ENCODE results near the gene NMT1. TPM values are rescaled to one million over a fixed set of nuclear protein-coding genes. Genes with fewer than 3 reads are reported as not detected.
A peak's percentile ranks its signal among the peaks of the same experiment; 100 is the strongest.
"Not testable (repeated sequence)": the region's sequence is repeated elsewhere in the genome, so short reads cannot be mapped to it uniquely, and the experiment has no call there.

The NMT1 gene
- total RNA-seq, 1 experiment from 2014 or later, result 132 TPM

GRCh38 chr17:45051060-45051719 lies 9.9 kb upstream of the NMT1 start, which contains the start of gene DCAKD:
Gene DCAKD (minus strand): TSS chr17:45051632. CDS start chr17:45034885, 16,747 bp downstream.
- BruUV-seq (replicated peaks), result no TSS peak
- TF ChIP-seq EZH2 (IDR thresholded peaks at IDR 0.05; ENCODE audit: low read depth), result no peak
- TF ChIP-seq CTCF (conservative IDR thresholded peaks at IDR 0.05), result no peak
- H3K9me2 ChIP-seq (ENCODE audit: insufficient read depth), result no peaks in the 10 kb centered on the region
- H3K4me1 ChIP-seq (replicated peaks; ENCODE audit: insufficient read depth), result peaks cover 26% of the 10 kb centered on the region
- H2AFZ ChIP-seq, result peak within 1 kb of the TSS; percentile 84
- peak; percentile 88 to 95 for DNase-seq
- ChIA-PET CTCF (interaction anchor here (0.6 kb wide), 1 partner anchor 479 kb away, joined by 4 read pairs; no protein-coding TSS in a partner anchor), POLR2A (ENCODE audit: unreplicated experiment) (interaction anchor here (1.5 kb wide), 1 partner anchor 10 kb away, joined by 6 read pairs; the partner anchor contains the start of gene NMT1)
- peak within 1 kb of the TSS; percentile 90 for H3K4me2 ChIP-seq
- peaks cover 38% of the 10 kb centered on the region for H3K79me2 ChIP-seq (ENCODE audit: low read depth)
- H4K20me1 ChIP-seq (ENCODE audit: insufficient read depth), result 0 out of 2 replicates have a peak, but pooled peaks cover 2% of the 10 kb centered on the region
- peak within 1 kb of the TSS; percentile 98 for H3K4me3 ChIP-seq
- H3K9me3 ChIP-seq (ENCODE audit: insufficient read depth, low read depth), result no peaks in the 10 kb centered on the region
- H3K27me3 ChIP-seq (ENCODE audit: insufficient read depth, low read depth), result no peaks in the 10 kb centered on the region
- no peaks in the 10 kb centered on the region; the same call in 1 of the 2 replicates for H3K36me3 ChIP-seq (ENCODE audit: low read depth)
- peaks cover 63% of the 10 kb centered on the region for H3F3A ChIP-seq (ENCODE audit: insufficient read depth, low read depth)
- peak within 1 kb of the TSS; percentile 92 for H3K27ac ChIP-seq
- intact Hi-C loops (cut with micrococcal nuclease; ENCODE audit: unreplicated experiment), result loop anchor here (5.0 kb wide), 1 partner anchor 41 kb away; no protein-coding TSS in a partner anchor

- H3K27me3 ChIP-seq (ENCODE audit: insufficient read depth, low read depth); H3K36me3 ChIP-seq (ENCODE audit: low read depth); BruUV-seq (replicated peaks); H2AFZ ChIP-seq; H3K4me2 ChIP-seq; H3K9me2 ChIP-seq (ENCODE audit: insufficient read depth); H4K20me1 ChIP-seq (ENCODE audit: insufficient read depth); H3K9me3 ChIP-seq (ENCODE audit: insufficient read depth, low read depth); DNase-seq; H3K27ac ChIP-seq; CTCF ChIA-PET: not testable (repeated sequence)
- intact Hi-C loops (cut with micrococcal nuclease; ENCODE audit: unreplicated experiment), result loop anchor here (5.0 kb wide), 1 partner anchor 41 kb away; no protein-coding TSS in a partner anchor
- Histone ChIP-seq H3K4me3 (peak overlapping the region; percentile 55; the same call in 1 of the 2 replicates), H3F3A (ENCODE audit: insufficient read depth, low read depth) (peaks cover 63% of the 10 kb centered on the region), H3K4me1 (replicated peaks; ENCODE audit: insufficient read depth) (peaks cover 26% of the 10 kb centered on the region), H3K79me2 (ENCODE audit: low read depth) (peaks cover 38% of the 10 kb centered on the region)
- POLR2A ChIA-PET (ENCODE audit: unreplicated experiment), result interaction anchor here (0.8 to 1.5 kb wide), 2 partner anchors 10 to 980 kb away, joined by 6 to 12 read pairs; partner anchors contain the start of gene NMT1
These were observed 9.4 kb upstream of the NMT1 start for GRCh38 chr17:45051720-45052051.

- Histone ChIP-seq H3K27ac (no peak overlapping the region), H3K9me3 (ENCODE audit: insufficient read depth, low read depth) (no peaks in the 10 kb centered on the region), H4K20me1 (ENCODE audit: insufficient read depth) (no peaks in the 10 kb centered on the region), H2AFZ (no peak overlapping the region), H3K4me3 (peak overlapping the region; percentile 55), H3K9me2 (ENCODE audit: insufficient read depth) (no peaks in the 10 kb centered on the region), H3K27me3 (ENCODE audit: insufficient read depth, low read depth) (no peaks in the 10 kb centered on the region), H3K4me1 (replicated peaks; ENCODE audit: insufficient read depth) (peaks cover 23% of the 10 kb centered on the region), H3K36me3 (ENCODE audit: low read depth) (no peaks in the 10 kb centered on the region; the same call in 1 of the 2 replicates), H3K4me2 (peak overlapping the region; percentile 90), H3K79me2 (ENCODE audit: low read depth) (peaks cover 38% of the 10 kb centered on the region), H3F3A (ENCODE audit: insufficient read depth, low read depth) (peaks cover 60% of the 10 kb centered on the region)
- no peak for TF ChIP-seq CTCF (conservative IDR thresholded peaks at IDR 0.05)
- TF ChIP-seq EZH2 (IDR thresholded peaks at IDR 0.05; ENCODE audit: low read depth), result no peak
- ChIA-PET POLR2A (ENCODE audit: unreplicated experiment) (interaction anchor here (0.8 kb wide), 1 partner anchor 980 kb away, joined by 12 read pairs; no protein-coding TSS in a partner anchor), CTCF (no interaction called here)
- intact Hi-C loops (cut with micrococcal nuclease; ENCODE audit: unreplicated experiment), result loop anchor here (5.0 kb wide), 1 partner anchor 40 kb away; no protein-coding TSS in a partner anchor
- TSS peak; percentile 81 for BruUV-seq (replicated peaks)
- DNase-seq, result peak in 1 of 2 experiments; percentile 10
These were observed 8.9 kb upstream of the NMT1 start for GRCh38 chr17:45052052-45052772.
